OCI-LY3 (cell line): ENCODE measurements around the gene UPK2.

ENCODE experiments used
- H2AFZ ChIP-seq: fragments of 200-600, 300-600 bp; shearing (Covaris generic); 2 replicates; pipeline ENCODE4 v1.6.0; 2014; ENCODE audit warnings: antibody characterized with exemption, low read depth, low read length
- H3K27ac ChIP-seq: fragments of 200-600, 300-600 bp; sonication (generic); 2 replicates; pipeline ENCODE4 v1.5.1; 2014; ENCODE audit warnings: mild to moderate bottlenecking, low read length, moderate library complexity, mixed read lengths
- H3K27me3 ChIP-seq: fragments of 200-600, 300-600 bp; sonication (generic); 2 replicates; pipeline ENCODE4 v1.6.1; 2014; ENCODE audit warnings: low read depth, low read length, mixed read lengths
- H3K36me3 ChIP-seq: fragments of 200-600, 300-600 bp; sonication (generic); replicated peaks from 2 replicates; pipeline ENCODE3; 2014; ENCODE audit warnings: low read depth, low read length, mixed read lengths
- H3K4me1 ChIP-seq: fragments of 300-600, 200-600 bp; sonication (generic); 2 replicates; pipeline ENCODE4 v1.6.1; 2014; ENCODE audit warnings: low read length, mixed read lengths
- H3K4me2 ChIP-seq: fragments of 200-600, 300-600 bp; sonication (generic); 2 replicates; pipeline ENCODE4 v1.6.1; 2014; ENCODE audit warnings: low read length, mixed read lengths
- H3K4me3 ChIP-seq: fragments of 300-600, 200-600 bp; sonication (generic); 2 replicates; pipeline ENCODE4 v1.5.1; 2014; ENCODE audit warnings: antibody characterized with exemption, mild to moderate bottlenecking, low read length, moderate library complexity
- H3K79me2 ChIP-seq: fragments of 300-600, 200-600 bp; shearing (Covaris generic); 2 replicates; pipeline ENCODE4 v1.6.1; 2014; ENCODE audit warnings: mild to moderate bottlenecking, low read length, mixed read lengths
- H3K9ac ChIP-seq: fragments of 300-600, 200-600 bp; shearing (Covaris generic); 2 replicates; pipeline ENCODE4 v1.6.0; 2014; ENCODE audit warnings: mild to moderate bottlenecking, low read length, moderate library complexity
- H3K9me3 ChIP-seq: fragments of 200-600, 300-600 bp; shearing (Covaris generic); 2 replicates; pipeline ENCODE4 v1.6.1; 2014; ENCODE audit warnings: low read length, mixed read lengths; ENCODE audit not compliant: insufficient read depth
- H4K20me1 ChIP-seq: fragments of 200-600, 300-600 bp; sonication (generic); 2 replicates; pipeline ENCODE4 v1.6.1; 2016; ENCODE audit warnings: low read length, mixed read lengths; ENCODE audit not compliant: insufficient read depth
- EZH2phosphoT487 ChIP-seq: fragments of 200-600 bp; shearing (Covaris generic); IDR thresholded peaks from 2 replicates; pipeline ENCODE4 v1.6.1; 2018; ENCODE audit warnings: antibody characterized with exemption, mixed run types, low read depth
- TF ChIP-seq, protein P1 (sequence below): fragments of 200-600, 300-600 bp; sonication (generic); IDR thresholded peaks from 2 replicates; pipeline ENCODE4 v1.5.1; 2014; ENCODE audit warnings: antibody characterized with exemption, low read length, low read depth

UPK2 gene

DNA sequence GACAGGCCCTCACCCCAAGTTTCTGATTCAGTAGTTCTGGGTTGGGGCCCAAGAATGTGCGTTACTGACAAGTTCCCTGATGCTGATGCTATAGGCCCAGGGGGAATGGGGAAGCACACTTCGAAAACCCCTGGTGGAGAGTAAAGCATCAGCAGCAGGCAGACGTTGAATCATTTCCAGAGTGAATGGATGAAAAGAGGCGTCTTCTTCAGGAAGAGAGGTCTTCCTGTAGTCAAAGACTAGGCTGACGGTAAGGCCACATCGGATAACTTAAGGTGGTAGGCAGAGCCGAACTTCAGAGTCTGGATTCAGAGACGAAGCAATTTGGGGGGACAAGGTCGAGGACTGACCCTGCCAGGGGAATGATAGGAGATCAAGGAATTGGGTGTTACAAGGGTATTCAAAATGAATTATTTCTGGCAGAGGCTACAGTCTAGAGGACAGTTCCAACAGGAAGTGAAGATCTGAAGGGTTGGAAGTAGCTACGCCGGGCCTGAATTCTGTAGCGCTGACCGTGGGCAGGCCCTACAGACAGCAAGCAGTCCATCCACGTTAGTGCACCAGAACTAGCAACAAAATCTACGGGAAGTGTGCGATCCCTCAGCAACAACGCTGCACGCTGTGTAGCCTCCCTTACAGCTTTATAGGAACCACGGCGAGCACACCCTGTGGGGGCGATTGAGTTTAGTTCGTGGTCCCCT lies 41.0 kb downstream of the UPK2 start:
- H4K20me1 ChIP-seq: no peaks in the 10 kb centered on the region
- no peaks in the 10 kb centered on the region for H3K27me3 ChIP-seq
- H3K36me3 ChIP-seq: peaks cover 12% of the 10 kb centered on the region
- peak overlapping the region; percentile 87 for H2AFZ ChIP-seq
- TF ChIP-seq EZH2phosphoT487: no peak
- TF ChIP-seq, protein P1, sequence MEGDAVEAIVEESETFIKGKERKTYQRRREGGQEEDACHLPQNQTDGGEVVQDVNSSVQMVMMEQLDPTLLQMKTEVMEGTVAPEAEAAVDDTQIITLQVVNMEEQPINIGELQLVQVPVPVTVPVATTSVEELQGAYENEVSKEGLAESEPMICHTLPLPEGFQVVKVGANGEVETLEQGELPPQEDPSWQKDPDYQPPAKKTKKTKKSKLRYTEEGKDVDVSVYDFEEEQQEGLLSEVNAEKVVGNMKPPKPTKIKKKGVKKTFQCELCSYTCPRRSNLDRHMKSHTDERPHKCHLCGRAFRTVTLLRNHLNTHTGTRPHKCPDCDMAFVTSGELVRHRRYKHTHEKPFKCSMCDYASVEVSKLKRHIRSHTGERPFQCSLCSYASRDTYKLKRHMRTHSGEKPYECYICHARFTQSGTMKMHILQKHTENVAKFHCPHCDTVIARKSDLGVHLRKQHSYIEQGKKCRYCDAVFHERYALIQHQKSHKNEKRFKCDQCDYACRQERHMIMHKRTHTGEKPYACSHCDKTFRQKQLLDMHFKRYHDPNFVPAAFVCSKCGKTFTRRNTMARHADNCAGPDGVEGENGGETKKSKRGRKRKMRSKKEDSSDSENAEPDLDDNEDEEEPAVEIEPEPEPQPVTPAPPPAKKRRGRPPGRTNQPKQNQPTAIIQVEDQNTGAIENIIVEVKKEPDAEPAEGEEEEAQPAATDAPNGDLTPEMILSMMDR: 0 out of 2 replicates have a peak, but pooled peaks have one; percentile 5
- peak overlapping the region; percentile 79 for H3K9ac ChIP-seq
- H3K9me3 ChIP-seq: no peaks in the 10 kb centered on the region
- H3K4me2 ChIP-seq: peak overlapping the region; percentile 81
- H3K4me3 ChIP-seq: peak overlapping the region; percentile 93
- H3K4me1 ChIP-seq: peaks cover 12% of the 10 kb centered on the region
- H3K27ac ChIP-seq: peak overlapping the region; percentile 22; the same call in 1 of the 2 replicates
- peaks cover 34% of the 10 kb centered on the region for H3K79me2 ChIP-seq

DNA sequence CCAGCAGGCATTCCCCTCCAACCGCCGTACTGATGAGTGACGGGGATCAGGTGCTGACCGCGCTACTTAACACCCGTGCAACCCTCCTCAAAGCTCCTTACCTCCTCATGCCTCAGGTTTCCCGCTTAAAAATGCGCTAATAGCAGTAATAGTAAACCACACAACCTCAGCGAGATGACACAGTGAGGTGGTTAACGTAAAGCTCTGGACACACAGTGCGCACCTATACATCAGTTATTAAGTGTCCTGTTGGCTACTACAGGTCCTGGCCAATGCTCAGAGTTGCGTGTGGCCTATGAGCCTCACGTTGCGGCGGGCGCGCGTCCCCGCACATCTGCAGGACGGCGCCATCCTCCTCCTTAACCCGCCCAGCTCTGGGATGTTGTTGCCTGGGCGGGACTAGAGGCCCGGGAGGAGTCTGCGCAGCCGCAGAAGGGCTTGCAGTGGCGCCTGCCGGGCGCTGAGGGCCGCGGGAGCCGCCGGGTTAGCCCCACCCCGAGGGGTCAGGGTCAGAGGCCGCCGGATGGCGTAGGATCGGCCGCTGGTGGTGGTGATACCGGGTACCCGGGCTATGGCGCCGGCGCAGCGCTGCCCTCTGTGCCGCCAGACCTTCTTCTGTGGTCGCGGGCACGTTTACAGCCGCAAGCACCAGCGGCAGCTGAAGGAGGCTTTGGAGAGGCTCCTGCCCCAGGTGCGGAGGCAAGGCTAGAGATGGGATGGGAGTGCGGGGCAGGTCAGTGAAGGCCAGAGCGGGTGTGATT lies 41.7 kb downstream of the UPK2 start, which contains the start of gene CENATAC:
TSS of gene CENATAC (plus strand) at position 512 of the 761 bp plus-strand sequence. CDS start at position 572, 60 bp downstream.
- H3K79me2 ChIP-seq: peaks cover 34% of the 10 kb centered on the region
- H3K36me3 ChIP-seq: peaks cover 12% of the 10 kb centered on the region
- TF ChIP-seq, protein P1: no peak
- no peak for TF ChIP-seq EZH2phosphoT487
- peaks cover 12% of the 10 kb centered on the region for H3K4me1 ChIP-seq
- H3K4me3 ChIP-seq: peak within 1 kb of the TSS; percentile 93
- no peaks in the 10 kb centered on the region for H3K9me3 ChIP-seq
- no peaks in the 10 kb centered on the region for H3K27me3 ChIP-seq
- peak within 1 kb of the TSS; percentile 79 for H3K9ac ChIP-seq
- H2AFZ ChIP-seq: peak within 1 kb of the TSS; percentile 87
- peak within 1 kb of the TSS; percentile 22; the same call in 1 of the 2 replicates for H3K27ac ChIP-seq
- H3K4me2 ChIP-seq: peak within 1 kb of the TSS; percentile 81
- no peaks in the 10 kb centered on the region for H4K20me1 ChIP-seq

DNA sequence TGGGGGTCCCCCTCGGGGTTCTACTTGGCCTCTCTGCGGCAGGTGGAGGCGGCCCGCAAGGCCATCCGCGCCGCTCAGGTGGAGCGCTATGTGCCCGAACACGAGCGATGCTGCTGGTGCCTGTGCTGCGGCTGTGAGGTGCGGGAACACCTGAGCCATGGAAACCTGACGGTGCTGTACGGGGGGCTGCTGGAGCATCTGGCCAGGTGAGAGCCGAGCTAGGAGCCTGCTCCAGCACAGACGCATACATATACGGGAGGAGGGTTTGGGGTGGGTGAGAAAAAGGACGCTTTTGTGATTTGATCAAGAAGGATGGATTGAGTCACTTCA lies 42.3 kb downstream of the UPK2 start:
- Histone ChIP-seq H3K79me2 (peaks cover 34% of the 10 kb centered on the region), H3K36me3 (peaks cover 12% of the 10 kb centered on the region), H4K20me1 (no peaks in the 10 kb centered on the region), H3K4me1 (peaks cover 12% of the 10 kb centered on the region), H3K4me2 (peak overlapping the region; percentile 81), H3K27me3 (no peaks in the 10 kb centered on the region), H3K9me3 (no peaks in the 10 kb centered on the region), H3K4me3 (peak overlapping the region; percentile 93), H2AFZ (peak overlapping the region; percentile 62), H3K27ac (0 out of 2 replicates have a peak overlapping the region, but pooled peaks have one; percentile 21), H3K9ac (peak overlapping the region; percentile 79)
- TF ChIP-seq EZH2phosphoT487: no peak
- TF ChIP-seq, protein P1: no peak

DNA sequence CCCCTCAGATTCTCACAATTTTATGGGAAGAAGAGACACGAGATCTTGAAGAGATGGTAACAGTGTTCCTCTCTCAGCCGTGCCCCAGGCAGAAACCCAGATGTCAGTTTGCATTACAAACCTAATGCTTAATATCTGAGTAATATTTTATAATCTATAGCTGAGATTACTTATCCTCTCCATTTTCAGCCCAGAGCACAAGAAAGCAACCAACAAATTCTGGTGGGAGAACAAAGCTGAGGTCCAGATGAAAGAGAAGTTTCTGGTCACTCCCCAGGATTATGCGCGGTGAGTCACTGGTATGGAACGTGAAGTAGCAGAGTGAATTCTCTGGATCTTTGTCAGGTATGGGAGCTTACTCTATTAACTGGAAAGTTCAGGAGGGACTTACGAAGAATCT lies 42.7 kb downstream of the UPK2 start:
- TF ChIP-seq, protein P1: no peak
- TF ChIP-seq EZH2phosphoT487: no peak
- Histone ChIP-seq H3K27me3 (no peaks in the 10 kb centered on the region), H2AFZ (no peak overlapping the region), H3K4me1 (peaks cover 12% of the 10 kb centered on the region), H3K4me2 (peak overlapping the region; percentile 81), H3K27ac (no peak overlapping the region), H3K9ac (peak overlapping the region; percentile 79), H3K79me2 (peaks cover 34% of the 10 kb centered on the region), H4K20me1 (no peaks in the 10 kb centered on the region), H3K9me3 (no peaks in the 10 kb centered on the region), H3K36me3 (peaks cover 12% of the 10 kb centered on the region), H3K4me3 (peak overlapping the region; percentile 93)
